ENCODE measurements around the gene REXO1.
"Not testable (repeated sequence)": the region's sequence is repeated elsewhere in the genome, so short reads cannot be mapped to it uniquely, and the experiment has no call there.

GRCh38 chr19:1875265-1875645, 27.0 kb upstream of the REXO1 start:
- TF ChIP-seq CTCF, POLR2A (IDR thresholded peaks at IDR 0.05): not testable (repeated sequence)
